Erythroblast (primary cell): ENCODE data around the gene FOXN1.

Experiments
- GATA1 ChIP-seq: IDR thresholded peaks from 2 replicates; pipeline ENCODE4 v1.6.1; 2011; ENCODE audit warnings: low read depth, mild to moderate bottlenecking, control low read depth, low read length, moderate library complexity
- POLR2A ChIP-seq: IDR thresholded peaks from 2 replicates; pipeline ENCODE4 v1.6.1; 2011; ENCODE audit warnings: mild to moderate bottlenecking, low read length

- no peak for TF ChIP-seq POLR2A
- no peak for TF ChIP-seq GATA1
Measured at GRCh38 chr17:28567604-28568003, 61.5 kb downstream of the FOXN1 start.
